ENCODE measurements around the gene GPR37L1. TPM values are rescaled to one million over a fixed set of nuclear protein-coding genes. Genes with fewer than 3 reads are reported as not detected.

GPR37L1 gene
- total and polyA plus RNA-seq, 10 donors = 0.16 TPM; not detected in 9

- no peak for DNase-seq
- peaks cover 0 to 16% (median 7%) of the 10 kb centered on the region in 6 donors for H3K4me1 ChIP-seq
- peaks cover 0 to 28% (median 0%) of the 10 kb centered on the region in 7 donors for H3K27me3 ChIP-seq (replicated peaks in 1 of 7)
- H3K4me3 ChIP-seq = no peak overlapping the region
- 0 to 16% (median 6%) methylated on average over 5 to 9 of the region's 9 CpGs for WGBS, 5 donors
- H3K36me3 ChIP-seq = peaks cover 0 to under 1% (median 0%) of the 10 kb centered on the region in 6 donors
- TF ChIP-seq POLR2A (IDR thresholded peaks at IDR 0.05) = no peak
- TF ChIP-seq POLR2AphosphoS5 (IDR thresholded peaks at IDR 0.05) = no peak
- TF ChIP-seq, protein P1, sequence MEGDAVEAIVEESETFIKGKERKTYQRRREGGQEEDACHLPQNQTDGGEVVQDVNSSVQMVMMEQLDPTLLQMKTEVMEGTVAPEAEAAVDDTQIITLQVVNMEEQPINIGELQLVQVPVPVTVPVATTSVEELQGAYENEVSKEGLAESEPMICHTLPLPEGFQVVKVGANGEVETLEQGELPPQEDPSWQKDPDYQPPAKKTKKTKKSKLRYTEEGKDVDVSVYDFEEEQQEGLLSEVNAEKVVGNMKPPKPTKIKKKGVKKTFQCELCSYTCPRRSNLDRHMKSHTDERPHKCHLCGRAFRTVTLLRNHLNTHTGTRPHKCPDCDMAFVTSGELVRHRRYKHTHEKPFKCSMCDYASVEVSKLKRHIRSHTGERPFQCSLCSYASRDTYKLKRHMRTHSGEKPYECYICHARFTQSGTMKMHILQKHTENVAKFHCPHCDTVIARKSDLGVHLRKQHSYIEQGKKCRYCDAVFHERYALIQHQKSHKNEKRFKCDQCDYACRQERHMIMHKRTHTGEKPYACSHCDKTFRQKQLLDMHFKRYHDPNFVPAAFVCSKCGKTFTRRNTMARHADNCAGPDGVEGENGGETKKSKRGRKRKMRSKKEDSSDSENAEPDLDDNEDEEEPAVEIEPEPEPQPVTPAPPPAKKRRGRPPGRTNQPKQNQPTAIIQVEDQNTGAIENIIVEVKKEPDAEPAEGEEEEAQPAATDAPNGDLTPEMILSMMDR (IDR thresholded peaks at IDR 0.05 in 8 of 11, conservative IDR thresholded peaks at IDR 0.05 in 3 of 11) = no peak
- no peak overlapping the region for H3K27ac ChIP-seq
- H3K9me3 ChIP-seq = no peaks in the 10 kb centered on the region
- intact Hi-C loops (cut with DNase I; ENCODE audit: low total_unique reads) = no loop called here
Measured at GRCh38 chr1:202126426-202126825, 3.7 kb downstream of the GPR37L1 start.

GRCh38 chr1:202127061-202127460 lies 4.3 kb downstream of the GPR37L1 start:
- peaks cover 0 to 24% (median 0%) of the 10 kb centered on the region in 7 donors for H3K27me3 ChIP-seq (replicated peaks in 1 of 7)
- no peaks in the 10 kb centered on the region for H3K9me3 ChIP-seq
- no peak for DNase-seq
- intact Hi-C loops (cut with DNase I; ENCODE audit: low total_unique reads) = no loop called here
- H3K4me1 ChIP-seq = peaks cover 0 to 22% (median 7%) of the 10 kb centered on the region in 6 donors
- H3K27ac ChIP-seq = no peak overlapping the region
- no peak overlapping the region for H3K4me3 ChIP-seq
- TF ChIP-seq POLR2A (IDR thresholded peaks at IDR 0.05) (no peak), POLR2AphosphoS5 (IDR thresholded peaks at IDR 0.05) (no peak)
- TF ChIP-seq, protein P1 (IDR thresholded peaks at IDR 0.05 in 8 of 11, conservative IDR thresholded peaks at IDR 0.05 in 3 of 11) = no peak
- peaks cover 0 to 7% (median 2%) of the 10 kb centered on the region in 6 donors for H3K36me3 ChIP-seq
- WGBS, 5 donors = 71 to 92% (median 85%) methylated on average over 6 of the region's 6 CpGs

- peak in 1 of 3 donors; percentile 29 for TF ChIP-seq POLR2AphosphoS5 (IDR thresholded peaks at IDR 0.05)
- no peak for TF ChIP-seq POLR2A (IDR thresholded peaks at IDR 0.05)
- TF ChIP-seq, protein P1 (IDR thresholded peaks at IDR 0.05 in 8 of 11, conservative IDR thresholded peaks at IDR 0.05 in 3 of 11) = no peak
- DNase-seq = no peak
- peaks cover 0 to 16% (median 12%) of the 10 kb centered on the region in 6 donors for H3K36me3 ChIP-seq
- peaks cover 0 to 30% (median 13%) of the 10 kb centered on the region in 6 donors for H3K4me1 ChIP-seq
- no peak overlapping the region for H3K4me3 ChIP-seq
- intact Hi-C loops (cut with DNase I; ENCODE audit: low total_unique reads) = no loop called here
- no peak overlapping the region for H3K27ac ChIP-seq
- H3K9me3 ChIP-seq = no peaks in the 10 kb centered on the region
- 88 to 97% (median 94%) methylated on average over 15 to 26 of the region's 26 CpGs for WGBS, 5 donors
- H3K27me3 ChIP-seq (replicated peaks in 1 of 7) = peaks cover 0 to 17% (median 0%) of the 10 kb centered on the region in 7 donors
Measured at GRCh38 chr1:202127836-202128622, 5.3 kb downstream of the GPR37L1 start.
